Activated B cell treated with CpG ODN at 0.5 μM for 24 hours (primary cell): Measurements from ENCODE around the gene GJB1. TPM values are rescaled to one million over a fixed set of nuclear protein-coding genes. Genes with fewer than 3 reads are reported as not detected.
"Not testable (repeated sequence)": the region's sequence is repeated elsewhere in the genome, so short reads cannot be mapped to it uniquely, and the experiment has no call there.

ENCODE experiments used
- ATAC-seq: fragments of 200-7000 bp; cut with Tn5 transposase; one replicate; pipeline ENCODE4 v1.10.0; 2021; ENCODE audit warnings: low read depth, mild to moderate bottlenecking, moderate library complexity
- CTCF ChIA-PET: fragments of 350-600 bp; sonication (Branson Sonifier 250); formaldehyde crosslinking; loops from one replicate; lab custom pipeline; 2021; ENCODE audit warnings: antibody characterized with exemption; lab: Charles Lee
- POLR2A ChIA-PET: fragments of 350-600 bp; sonication (Branson Sonifier 250); formaldehyde crosslinking; loops from one replicate; lab custom pipeline; 2021; ENCODE audit warnings: antibody characterized with exemption; lab: Charles Lee
- DNase-seq: peaks from one replicate; pipeline ENCODE4 v3.0.0; 2022
- H3K27ac Mint-ChIP-seq: one replicate; pipeline ENCODE4 v1.8.0; 2020; ENCODE audit warnings: mixed read lengths
- H3K27me3 Mint-ChIP-seq: one replicate; pipeline ENCODE4 v1.8.0; 2021; ENCODE audit warnings: mixed read lengths
- H3K36me3 Mint-ChIP-seq: one replicate; pipeline ENCODE4 v1.8.0; 2021; ENCODE audit warnings: low read depth, mixed read lengths
- H3K4me1 Mint-ChIP-seq: one replicate; pipeline ENCODE4 v1.8.0; 2021; ENCODE audit warnings: mixed read lengths
- H3K4me3 Mint-ChIP-seq: one replicate; pipeline ENCODE4 v1.8.0; 2020; ENCODE audit warnings: mild to moderate bottlenecking, mixed read lengths
- H3K9me3 Mint-ChIP-seq: one replicate; pipeline ENCODE4 v1.8.0; 2020; ENCODE audit warnings: mixed read lengths
- intact Hi-C: fragments of 100-400 bp; cut with micrococcal nuclease; formaldehyde crosslinking; loops from one replicate; pipeline ENCODE4 v1.15.1; 2024
- total RNA-seq: library from RNA; stranded (reverse); gene quantifications from 2 replicates; pipeline ENCODE4 v1.2.3, GENCODE V29; 2022
- TF ChIP-seq, protein P1 (sequence below): fragments of 200-600 bp; IDR thresholded peaks from one replicate; pipeline ENCODE4 v1.8.0; 2022; ENCODE audit warnings: antibody characterized with exemption, mild to moderate bottlenecking

The GJB1 gene
- total RNA-seq, 1 donor from 2014 or later = not detected

- H3K4me3 Mint-ChIP-seq = no peak overlapping the region
- ChIA-PET CTCF (interaction anchor here (0.7 to 1.7 kb wide), 5 partner anchors 50 to 180 kb away, joined by 3 to 6 read pairs (median 3); no protein-coding TSS in a partner anchor), POLR2A (interaction anchor here (4.3 kb wide), 1 partner anchor 18 kb away, joined by 87 read pairs; no protein-coding TSS in a partner anchor)
- peaks cover 13% of the 10 kb centered on the region for H3K4me1 Mint-ChIP-seq
- no peaks in the 10 kb centered on the region for H3K27me3 Mint-ChIP-seq
- H3K36me3 Mint-ChIP-seq = peaks cover 31% of the 10 kb centered on the region
- H3K9me3 Mint-ChIP-seq = no peaks in the 10 kb centered on the region
- TF ChIP-seq, protein P1, sequence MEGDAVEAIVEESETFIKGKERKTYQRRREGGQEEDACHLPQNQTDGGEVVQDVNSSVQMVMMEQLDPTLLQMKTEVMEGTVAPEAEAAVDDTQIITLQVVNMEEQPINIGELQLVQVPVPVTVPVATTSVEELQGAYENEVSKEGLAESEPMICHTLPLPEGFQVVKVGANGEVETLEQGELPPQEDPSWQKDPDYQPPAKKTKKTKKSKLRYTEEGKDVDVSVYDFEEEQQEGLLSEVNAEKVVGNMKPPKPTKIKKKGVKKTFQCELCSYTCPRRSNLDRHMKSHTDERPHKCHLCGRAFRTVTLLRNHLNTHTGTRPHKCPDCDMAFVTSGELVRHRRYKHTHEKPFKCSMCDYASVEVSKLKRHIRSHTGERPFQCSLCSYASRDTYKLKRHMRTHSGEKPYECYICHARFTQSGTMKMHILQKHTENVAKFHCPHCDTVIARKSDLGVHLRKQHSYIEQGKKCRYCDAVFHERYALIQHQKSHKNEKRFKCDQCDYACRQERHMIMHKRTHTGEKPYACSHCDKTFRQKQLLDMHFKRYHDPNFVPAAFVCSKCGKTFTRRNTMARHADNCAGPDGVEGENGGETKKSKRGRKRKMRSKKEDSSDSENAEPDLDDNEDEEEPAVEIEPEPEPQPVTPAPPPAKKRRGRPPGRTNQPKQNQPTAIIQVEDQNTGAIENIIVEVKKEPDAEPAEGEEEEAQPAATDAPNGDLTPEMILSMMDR = no peak
- no peak for ATAC-seq
- no peak for DNase-seq
- intact Hi-C loops = loop anchor here (1.0 kb wide), 4 partner anchors 50 to 410 kb away; no protein-coding TSS in a partner anchor
- H3K27ac Mint-ChIP-seq = peak overlapping the region; percentile 30
These were observed 44.1 kb upstream of the GJB1 start for GRCh38 chrX:71178908-71179307.

DNA sequence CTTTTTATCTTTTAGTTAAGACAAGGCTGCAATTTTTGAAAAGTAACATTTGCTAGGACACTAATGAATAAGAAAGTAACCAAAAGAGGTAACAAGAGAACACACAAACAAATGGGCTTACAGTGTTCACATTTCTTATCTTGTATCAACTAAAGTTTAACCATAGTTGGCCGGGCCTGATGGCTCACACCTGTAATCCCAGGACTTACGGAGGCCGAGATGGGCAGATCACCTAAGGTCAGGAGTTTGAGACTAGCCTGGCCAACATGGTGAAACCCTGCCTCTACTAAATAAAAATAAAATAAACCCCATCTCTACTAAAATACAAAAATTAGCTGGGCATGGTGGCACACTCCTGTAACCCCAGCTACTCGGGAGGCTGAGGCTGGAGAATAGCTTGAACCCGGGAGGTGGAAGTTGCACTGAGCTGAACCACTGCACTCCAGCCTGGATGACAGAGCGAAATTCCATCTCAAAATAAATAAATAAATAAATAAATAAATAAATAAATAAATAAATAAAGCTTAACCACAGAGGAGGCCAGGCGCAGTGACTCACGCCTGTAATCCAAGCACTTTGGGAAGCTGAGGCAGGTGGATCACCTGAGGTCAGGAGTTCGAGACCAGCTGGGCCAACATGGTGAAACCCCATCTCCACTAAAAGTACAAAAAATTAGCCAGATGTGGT lies 42.3 kb upstream of the GJB1 start:
- POLR2A ChIA-PET = interaction anchor here (0.6 to 4.3 kb wide), 8 partner anchors 12 to 194 kb away, joined by 4 to 87 read pairs (median 23); partner anchors contain the start of genes IL2RG, MED12, NONO and TAF1
- CTCF ChIA-PET = interaction anchor here (0.7 to 1.9 kb wide), 6 partner anchors 17 to 411 kb away, joined by 3 to 6 read pairs (median 5); partner anchors contain the start of gene NONO
- H3K4me3 Mint-ChIP-seq = not testable (repeated sequence)

GRCh38 chrX:71181558-71181909 lies 41.5 kb upstream of the GJB1 start:
- TF ChIP-seq, protein P1 = no peak
- peak overlapping the region; percentile 99 for H3K27ac Mint-ChIP-seq
- DNase-seq (peak; percentile 44), ATAC-seq (peak; percentile 59)
- no peaks in the 10 kb centered on the region for H3K9me3 Mint-ChIP-seq
- intact Hi-C loops = loop anchor here (1.0 to 10.0 kb wide), 5 partner anchors 69 to 987 kb away; partner anchors contain the start of genes IL2RG and SNX12
- POLR2A ChIA-PET = interaction anchor here (1.0 to 4.3 kb wide), 12 partner anchors 12 to 184 kb away, joined by 3 to 87 read pairs (median 14); partner anchors contain the start of genes IL2RG, MED12, NONO and SNX12
- CTCF ChIA-PET = interaction anchor here (1.2 to 1.5 kb wide), 2 partner anchors 15 to 102 kb away, joined by 4 to 9 read pairs; partner anchors contain the start of gene NONO
- H3K27me3 Mint-ChIP-seq = no peaks in the 10 kb centered on the region
- H3K4me1 Mint-ChIP-seq = peaks cover 16% of the 10 kb centered on the region
- H3K36me3 Mint-ChIP-seq = peaks cover 21% of the 10 kb centered on the region
- H3K4me3 Mint-ChIP-seq = peak overlapping the region; percentile 93

More for the DNA sequence above, 42.3 kb upstream of the GJB1 start:
- Mint-ChIP-seq H3K36me3 (peaks cover 19% of the 10 kb centered on the region), H3K4me1 (peaks cover 13% of the 10 kb centered on the region), H3K27ac (peak overlapping the region; percentile 99)
- not testable (repeated sequence) for ATAC-seq, H3K9me3 Mint-ChIP-seq, DNase-seq, H3K27me3 Mint-ChIP-seq
- intact Hi-C loops = loop anchor here (1.0 to 10.0 kb wide), 5 partner anchors 68 to 986 kb away; partner anchors contain the start of genes IL2RG and SNX12

GRCh38 chrX:71181910-71182799 lies 40.9 kb upstream of the GJB1 start:
- CTCF ChIA-PET = interaction anchor here (1.2 to 1.5 kb wide), 2 partner anchors 14 to 101 kb away, joined by 4 to 9 read pairs; partner anchors contain the start of gene NONO
- H3K4me1 Mint-ChIP-seq = peaks cover 16% of the 10 kb centered on the region
- H3K4me3 Mint-ChIP-seq = peak overlapping the region; percentile 93
- no peaks in the 10 kb centered on the region for H3K27me3 Mint-ChIP-seq
- DNase-seq (peak; percentile 44), ATAC-seq (peak; percentile 90)
- TF ChIP-seq, protein P1 = no peak
- intact Hi-C loops = loop anchor here (1.0 to 10.0 kb wide), 10 partner anchors 14 to 1049 kb away; partner anchors contain the start of genes IGBP1, IL2RG, NONO and SNX12
- H3K27ac Mint-ChIP-seq = peak overlapping the region; percentile 99
- POLR2A ChIA-PET = interaction anchor here (0.6 to 4.3 kb wide), 18 partner anchors 10 to 202 kb away, joined by 3 to 87 read pairs (median 6); partner anchors contain the start of genes IL2RG, MED12, NONO and SNX12
- H3K36me3 Mint-ChIP-seq = peaks cover 21% of the 10 kb centered on the region
- no peaks in the 10 kb centered on the region for H3K9me3 Mint-ChIP-seq

DNA sequence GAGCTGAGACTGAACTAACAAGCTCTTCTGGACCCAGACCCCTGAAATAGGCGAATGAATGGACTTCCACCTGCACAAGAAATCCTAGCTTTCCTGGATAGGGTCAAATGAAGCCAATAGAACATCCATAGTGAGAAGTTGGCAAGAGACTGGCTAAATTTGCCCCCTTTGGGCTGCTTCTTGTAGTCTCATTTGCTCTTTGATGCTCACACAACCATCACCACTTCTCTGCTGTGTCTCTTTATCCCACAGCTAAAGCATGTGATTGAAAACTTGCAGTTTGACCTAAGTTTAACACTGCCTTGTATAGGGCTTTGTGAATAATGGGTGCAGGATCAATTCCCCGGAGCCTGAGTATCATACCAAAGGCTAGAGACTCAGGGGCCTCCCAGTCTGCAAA lies 40.2 kb upstream of the GJB1 start:
- ATAC-seq (no peak), DNase-seq (no peak)
- ChIA-PET CTCF (interaction anchor here (1.2 kb wide), 1 partner anchor 13 kb away, joined by 9 read pairs; no protein-coding TSS in a partner anchor), POLR2A (interaction anchor here (0.7 to 4.3 kb wide), 13 partner anchors 10 to 201 kb away, joined by 3 to 87 read pairs (median 10); partner anchors contain the start of genes IL2RG, MED12, NONO and TAF1)
- peaks cover 16% of the 10 kb centered on the region for H3K36me3 Mint-ChIP-seq
- H3K9me3 Mint-ChIP-seq = no peaks in the 10 kb centered on the region
- peaks cover 16% of the 10 kb centered on the region for H3K4me1 Mint-ChIP-seq
- peak overlapping the region; percentile 93 for H3K4me3 Mint-ChIP-seq
- intact Hi-C loops = loop anchor here (1.0 to 10.0 kb wide), 8 partner anchors 13 to 1050 kb away; partner anchors contain the start of genes IGBP1, IL2RG, NONO and TAF1
- TF ChIP-seq, protein P1 = no peak
- no peaks in the 10 kb centered on the region for H3K27me3 Mint-ChIP-seq
- H3K27ac Mint-ChIP-seq = peak overlapping the region; percentile 99
